UCSD-AML1 (cell line): ENCODE results near the gene RACGAP1.
"Not testable (repeated sequence)": the region's sequence is repeated elsewhere in the genome, so short reads cannot be mapped to it uniquely, and the experiment has no call there.

Experiments
- DNase-seq: peaks from one replicate; lab custom pipeline; 2025; ENCODE audit not compliant: unreplicated experiment; lab: John Stamatoyannopoulos, UW

The RACGAP1 gene

DNA sequence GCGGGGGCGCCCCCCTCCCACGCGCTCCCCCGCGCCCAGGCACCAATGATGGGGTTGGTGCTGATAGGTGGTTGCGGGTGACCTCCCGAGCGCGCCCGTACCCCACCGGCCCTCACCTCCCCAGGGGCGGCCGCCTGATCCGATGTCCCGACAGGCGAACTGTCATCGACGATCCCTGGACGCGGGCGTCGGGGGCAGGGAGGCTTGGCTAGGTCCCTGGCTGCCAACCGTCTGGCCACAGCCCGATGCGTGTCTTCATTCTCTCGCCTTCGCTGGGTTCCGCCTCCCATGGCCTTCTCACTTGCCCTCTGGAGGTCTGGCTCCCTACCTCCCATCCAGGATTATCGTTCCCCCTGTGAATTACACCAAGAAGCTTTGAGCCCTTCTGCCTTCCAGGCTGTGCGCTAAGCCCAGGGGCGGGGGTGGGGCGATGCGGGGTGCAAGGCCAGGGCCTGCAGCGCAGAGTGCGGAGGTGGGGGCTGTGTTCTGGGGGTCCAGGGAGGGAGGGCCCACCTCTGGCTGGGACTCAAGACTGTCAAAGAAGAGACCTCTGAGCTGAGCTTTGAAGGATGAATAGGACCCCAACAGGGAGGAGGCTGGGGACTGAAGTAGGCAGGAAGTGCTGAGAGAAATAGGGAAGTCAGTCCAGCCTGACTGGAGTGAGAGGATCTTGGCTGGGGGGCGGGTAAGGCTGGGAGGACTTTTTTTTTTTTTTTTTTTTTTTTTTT is 7.7 kb upstream of the RACGAP1 start:
- DNase-seq: peak; percentile 56

- no peak for DNase-seq
Observed at GRCh38 chr12:50032515-50032853, 7.2 kb upstream of the RACGAP1 start.

DNA sequence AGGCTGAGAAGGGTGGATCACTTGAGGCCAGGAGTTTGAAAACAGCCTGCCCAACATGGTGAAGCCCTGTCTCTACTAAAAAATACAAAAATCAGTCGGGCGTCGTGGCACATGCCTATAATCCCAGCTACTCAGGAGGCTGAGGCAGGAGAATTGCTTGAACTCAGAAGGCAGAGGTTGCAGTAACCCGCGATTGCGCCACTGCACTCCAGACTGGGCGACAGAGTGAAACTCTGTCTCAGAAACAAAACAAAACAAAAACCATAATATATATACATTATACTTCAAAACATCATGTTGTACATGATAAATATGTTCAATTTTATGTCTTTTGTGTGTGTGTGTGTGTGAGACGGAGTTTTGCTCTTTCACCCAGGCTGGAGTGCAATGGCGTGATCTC is 5.2 kb upstream of the RACGAP1 start:
- DNase-seq: not testable (repeated sequence)

DNA sequence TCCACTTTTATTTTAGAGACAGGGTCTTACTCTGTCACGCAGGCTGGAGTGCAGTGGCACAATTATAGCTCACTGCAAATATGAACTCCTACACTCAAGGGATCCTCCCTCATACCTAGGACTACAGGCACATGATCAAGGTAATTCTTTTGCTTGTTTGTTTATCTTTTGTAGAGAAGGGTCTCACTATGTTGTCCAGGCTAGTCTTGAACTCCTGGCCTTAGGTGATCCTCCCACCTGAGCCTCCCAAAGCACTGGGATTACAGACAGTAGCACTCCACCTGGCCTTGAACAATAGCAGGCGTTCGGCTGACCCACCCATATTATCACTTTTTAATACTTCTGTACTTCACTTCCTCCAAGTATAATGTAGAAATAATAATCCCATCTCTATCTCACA is 1.4 kb upstream of the RACGAP1 start:
- DNase-seq: no peak

DNA sequence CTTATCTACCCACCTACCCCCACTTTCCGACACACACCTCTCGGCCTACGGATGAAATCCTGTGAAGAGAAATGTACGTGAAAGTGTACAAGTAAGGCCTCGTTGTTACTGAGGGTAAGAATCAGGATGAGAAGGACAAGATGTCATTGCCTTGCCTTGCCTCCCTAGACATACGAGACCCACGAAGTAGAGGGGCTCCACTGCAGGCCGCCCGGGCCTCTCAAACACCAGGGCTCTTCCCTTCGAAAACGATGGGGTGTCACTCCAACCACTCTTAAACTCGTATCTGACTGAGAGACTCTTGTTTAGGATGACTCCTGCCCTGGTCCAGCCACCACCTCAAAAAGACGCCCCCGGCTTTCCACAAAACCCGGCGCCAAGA is 498 bp downstream of the RACGAP1 start:
- no peak for DNase-seq

DNA sequence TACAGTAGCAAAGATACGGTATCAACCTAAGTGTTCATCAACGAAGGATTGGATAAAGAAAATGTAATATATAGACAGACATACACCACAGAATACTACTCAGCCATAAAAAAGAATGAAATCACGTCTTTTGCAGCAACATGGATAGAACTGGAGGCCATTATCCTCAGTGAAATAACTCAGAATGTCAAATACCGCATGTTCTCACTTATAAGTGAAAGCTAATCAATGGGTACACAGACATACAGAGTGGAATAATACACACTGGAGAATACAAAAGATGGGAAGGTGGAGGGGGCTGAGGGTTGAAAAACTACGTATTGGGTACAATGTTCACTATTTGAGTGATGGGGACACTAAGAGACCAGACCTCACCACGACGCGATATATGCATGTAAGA is 1.1 kb downstream of the RACGAP1 start:
- no peak for DNase-seq

DNA sequence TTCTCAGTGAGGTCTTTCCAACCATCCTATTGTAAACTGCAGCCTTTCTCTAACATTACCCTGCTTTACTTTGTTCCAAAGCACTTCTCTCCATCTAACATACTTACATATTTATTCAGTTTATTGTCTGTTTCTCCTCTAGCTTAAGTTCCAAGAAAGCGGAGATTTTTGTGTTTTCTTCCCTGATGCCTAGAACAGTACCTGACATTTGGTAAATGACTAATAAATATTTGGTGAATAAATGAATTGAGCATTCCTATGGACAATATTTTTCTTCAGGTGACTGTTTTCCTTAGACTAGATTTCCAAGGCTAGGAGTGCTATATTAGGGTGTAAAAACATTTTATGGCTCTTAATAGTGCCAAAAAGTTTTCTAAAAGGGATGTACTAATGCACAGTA is 2.4 kb downstream of the RACGAP1 start:
- DNase-seq: no peak

GRCh38 chr12:50021031-50021430 is 4.3 kb downstream of the RACGAP1 start:
- DNase-seq: no peak

GRCh38 chr12:50019524-50019923 is 5.8 kb downstream of the RACGAP1 start:
- DNase-seq: no peak

DNA sequence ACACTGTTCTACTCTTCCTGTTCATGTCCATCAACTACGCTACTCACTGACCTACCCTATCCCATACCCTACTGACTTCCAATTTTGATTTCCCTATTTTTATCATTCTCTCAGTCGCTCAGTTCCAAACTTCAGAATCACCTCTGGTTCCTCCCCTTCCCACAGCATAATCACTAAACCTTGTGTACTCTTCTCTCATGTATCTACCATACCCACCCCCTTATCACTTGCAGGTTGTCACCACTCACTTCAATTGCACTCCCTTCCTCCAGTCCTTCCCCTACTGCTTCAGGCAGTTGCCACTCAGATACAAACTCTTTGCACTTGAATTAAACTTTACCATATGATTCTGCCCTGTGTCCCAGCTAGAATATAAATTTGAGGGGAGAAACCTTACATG is 6.3 kb downstream of the RACGAP1 start:
- no peak for DNase-seq

- no peak for DNase-seq
Observed at GRCh38 chr12:50018154-50018553, 7.1 kb downstream of the RACGAP1 start.

- no peak for DNase-seq
Observed at GRCh38 chr12:50017641-50018040, 7.7 kb downstream of the RACGAP1 start.

GRCh38 chr12:50016501-50017475 is 8.5 kb downstream of the RACGAP1 start:
- no peak for DNase-seq

DNA sequence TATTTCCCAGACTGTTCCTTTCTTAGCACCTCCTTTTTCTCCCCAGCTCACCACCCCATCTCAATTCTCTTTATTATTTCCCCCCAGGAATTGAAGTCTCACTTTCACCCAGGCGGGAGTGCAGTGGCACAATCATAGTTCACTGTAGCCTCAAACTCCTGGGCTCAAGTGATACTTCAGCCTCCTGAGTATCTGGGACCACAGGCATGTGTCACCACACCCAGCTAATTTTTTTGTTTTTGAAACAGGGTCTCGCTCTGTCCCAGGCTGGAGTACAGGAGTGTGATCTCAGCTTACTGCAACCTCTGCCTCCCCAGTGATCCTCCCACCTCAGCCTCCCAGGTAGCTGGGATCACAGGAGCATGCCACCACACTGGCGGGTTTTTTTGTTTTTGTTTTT is 11.0 kb downstream of the RACGAP1 start:
- DNase-seq: no peak

DNA sequence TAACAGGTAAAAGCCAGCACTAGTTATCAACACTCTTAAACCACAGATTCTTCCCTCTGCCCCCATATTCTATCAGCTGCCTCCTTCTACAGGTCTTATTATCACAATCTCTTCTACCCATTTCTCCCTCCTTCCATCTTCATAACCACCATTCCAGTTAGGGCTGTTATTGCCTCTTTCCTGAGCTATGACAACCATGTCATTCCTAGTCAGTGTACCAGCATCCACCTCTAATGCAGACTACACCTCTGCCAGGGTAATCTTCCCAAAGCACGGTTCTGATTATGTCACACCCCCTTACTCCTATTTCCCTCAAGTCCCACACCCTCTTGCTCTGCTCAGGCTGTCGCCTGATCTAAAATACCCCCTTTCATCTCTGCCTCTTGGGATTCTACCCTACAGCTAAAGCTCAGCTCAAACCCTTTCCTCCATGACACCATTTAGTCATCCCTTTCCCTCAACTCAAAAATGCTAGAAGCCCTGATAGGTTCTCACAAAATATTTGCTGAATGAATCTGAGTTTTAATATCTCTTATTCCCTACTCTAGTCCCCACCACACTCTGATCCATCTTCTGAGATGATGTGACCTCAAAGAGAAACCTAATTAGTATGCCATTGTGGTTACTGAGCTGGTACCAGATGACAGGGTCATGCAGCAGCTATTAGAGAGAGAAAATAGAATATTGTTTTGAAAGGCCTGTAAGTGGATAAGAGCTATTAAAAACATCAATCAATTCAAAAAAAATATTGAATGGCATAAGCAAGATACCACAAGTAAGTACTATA is 11.7 kb downstream of the RACGAP1 start:
- no peak for DNase-seq

- DNase-seq: no peak
Observed at GRCh38 chr12:50006754-50007442, 18.4 kb downstream of the RACGAP1 start.

- no peak for DNase-seq
Observed at GRCh38 chr12:50006280-50006679, 19.0 kb downstream of the RACGAP1 start.

DNA sequence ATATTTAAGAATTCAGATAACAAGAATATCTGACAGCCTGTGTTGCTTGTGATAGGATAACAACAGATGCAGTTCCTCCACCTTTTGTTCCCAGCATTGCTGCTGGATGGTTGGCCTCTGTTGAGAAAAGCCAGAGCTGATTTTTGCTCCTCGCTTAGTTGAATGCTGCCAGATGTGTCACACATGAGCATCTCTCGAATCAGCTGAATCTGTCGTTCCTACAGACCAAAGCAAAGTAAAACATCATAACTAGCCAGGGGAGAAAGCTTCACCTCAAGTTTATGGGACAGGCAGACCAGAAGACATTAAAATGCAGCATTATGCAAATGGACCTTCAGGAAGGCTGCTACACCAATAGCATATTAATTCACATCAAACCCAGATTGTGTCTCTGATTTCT is 20.1 kb downstream of the RACGAP1 start:
- no peak for DNase-seq

DNA sequence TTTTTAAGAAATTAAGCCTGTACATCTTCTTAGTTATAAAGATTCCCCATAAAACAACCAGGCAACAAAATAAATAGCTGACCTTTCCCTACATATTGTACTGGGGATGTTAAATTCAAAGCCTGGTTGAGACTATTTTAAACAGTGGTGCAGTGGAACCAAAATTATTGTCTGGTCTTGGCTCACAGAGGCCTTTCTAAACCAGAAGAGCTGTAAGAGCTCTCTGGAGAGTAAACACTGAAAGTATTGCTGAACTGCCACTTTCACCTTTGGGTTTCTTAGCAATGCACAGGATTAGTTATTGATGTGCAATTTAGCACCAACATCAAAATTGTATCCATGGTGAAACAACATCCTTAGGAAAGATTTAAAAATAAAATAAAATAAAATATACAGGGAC is 20.6 kb downstream of the RACGAP1 start:
- no peak for DNase-seq

DNA sequence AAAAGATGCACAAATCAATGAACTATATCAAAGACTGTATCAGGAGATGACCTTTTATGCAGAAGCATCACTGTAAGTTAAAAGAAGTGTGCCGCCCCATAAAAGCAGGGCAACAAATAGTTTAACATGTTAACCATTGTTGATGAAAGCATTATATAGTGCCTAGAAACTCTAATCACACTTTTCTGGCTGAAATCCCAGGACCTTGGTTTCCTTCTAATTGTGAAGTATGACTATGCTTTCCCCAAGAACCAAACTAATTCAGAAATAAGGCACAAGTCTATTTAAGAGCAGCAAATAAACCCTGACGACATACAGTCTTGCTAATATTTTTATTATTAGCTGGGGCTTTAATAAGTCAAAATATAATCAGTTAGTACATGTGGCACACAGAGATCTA is 21.7 kb downstream of the RACGAP1 start:
- no peak for DNase-seq

DNA sequence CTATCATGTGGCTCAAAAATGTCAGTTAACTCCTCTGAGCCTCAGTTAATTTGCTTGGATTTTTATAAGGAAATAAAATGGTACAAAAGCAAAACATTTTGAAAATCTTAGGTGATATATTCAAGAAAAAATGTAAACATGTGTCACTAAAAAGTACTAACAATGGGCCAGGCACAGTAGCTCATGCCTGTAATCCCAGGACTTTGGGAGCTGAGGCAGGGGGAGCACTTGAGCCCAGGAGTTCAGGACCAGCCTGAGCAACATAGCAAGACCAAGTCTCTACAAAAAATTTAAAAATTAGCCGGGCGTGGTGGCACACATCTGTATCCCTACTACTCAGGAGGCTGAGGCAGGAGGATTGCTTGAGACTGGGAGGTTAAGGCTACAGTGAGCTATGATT is 26.8 kb downstream of the RACGAP1 start:
- no peak for DNase-seq
